ENCODE results near the gene DNM3.
"Not testable (repeated sequence)": the region's sequence is repeated elsewhere in the genome, so short reads cannot be mapped to it uniquely, and the experiment has no call there.

The DNM3 gene

GRCh38 chr1:172416496-172417035 lies 575.3 kb downstream of the DNM3 start:
- no peak for DNase-seq (ENCODE audit: low read depth, low spot score)

GRCh38 chr1:172417557-172417956 lies 576.3 kb downstream of the DNM3 start:
- no peak for DNase-seq (ENCODE audit: low read depth, low spot score)

- DNase-seq (ENCODE audit: low read depth, low spot score): no peak
Observed at GRCh38 chr1:172420385-172420784, 579.1 kb downstream of the DNM3 start, which contains the start of gene C1orf105. C1orf105 (plus strand) TSS chr1:172420685; CDS start chr1:172420886, 201 bp downstream.

GRCh38 chr1:172421974-172422604 lies 580.8 kb downstream of the DNM3 start:
- no peak for DNase-seq (ENCODE audit: low read depth, low spot score)

GRCh38 chr1:172423336-172423735 lies 582.0 kb downstream of the DNM3 start:
- DNase-seq (ENCODE audit: low read depth, low spot score): no peak

GRCh38 chr1:172425339-172425738 lies 584.0 kb downstream of the DNM3 start:
- DNase-seq (ENCODE audit: low read depth, low spot score): no peak

- DNase-seq (ENCODE audit: low read depth, low spot score): no peak
Observed at GRCh38 chr1:172427191-172427590, 585.9 kb downstream of the DNM3 start.

- no peak for DNase-seq (ENCODE audit: low read depth, low spot score)
Observed at GRCh38 chr1:172429331-172430127, 588.2 kb downstream of the DNM3 start.

GRCh38 chr1:172430128-172430454 lies 588.8 kb downstream of the DNM3 start:
- DNase-seq (ENCODE audit: low read depth, low spot score): no peak

- no peak for DNase-seq (ENCODE audit: low read depth, low spot score)
Observed at GRCh38 chr1:172431204-172431603, 589.9 kb downstream of the DNM3 start.

GRCh38 chr1:172431721-172432192 lies 590.5 kb downstream of the DNM3 start:
- DNase-seq (ENCODE audit: low read depth, low spot score): peak; percentile 74

GRCh38 chr1:172437183-172437582 lies 595.9 kb downstream of the DNM3 start:
- not testable (repeated sequence) for DNase-seq (ENCODE audit: low read depth, low spot score)

- DNase-seq (ENCODE audit: low read depth, low spot score): no peak
Observed at GRCh38 chr1:172442404-172442803, 601.1 kb downstream of the DNM3 start.

- DNase-seq (ENCODE audit: low read depth, low spot score): no peak
Observed at GRCh38 chr1:172442843-172443565, 601.7 kb downstream of the DNM3 start.

- peak; percentile 93 for DNase-seq (ENCODE audit: low read depth, low spot score)
Observed at GRCh38 chr1:172443666-172444453, 602.6 kb downstream of the DNM3 start, which contains the start of gene PIGC. PIGC (minus strand) TSS chr1:172444069; CDS start chr1:172442622, 1,447 bp downstream.

- DNase-seq (ENCODE audit: low read depth, low spot score): no peak
Observed at GRCh38 chr1:172446547-172446946, 605.2 kb downstream of the DNM3 start.

GRCh38 chr1:172447641-172448040 lies 606.3 kb downstream of the DNM3 start:
- no peak for DNase-seq (ENCODE audit: low read depth, low spot score)

- no peak for DNase-seq (ENCODE audit: low read depth, low spot score)
Observed at GRCh38 chr1:172448995-172449584, 607.8 kb downstream of the DNM3 start.

GRCh38 chr1:172449585-172450523 lies 608.6 kb downstream of the DNM3 start:
- DNase-seq (ENCODE audit: low read depth, low spot score): peak; percentile 79

- DNase-seq (ENCODE audit: low read depth, low spot score): peak; percentile 74
Observed at GRCh38 chr1:172450524-172450885, 609.2 kb downstream of the DNM3 start.
